DOHH2 (cell line): ENCODE measurements around the gene SWT1.

Source experiments
- H3F3A ChIP-seq: fragments of 200-600 bp; sonication (generic), shearing (Covaris generic); 2 replicates; pipeline ENCODE4 v1.6.0; 2016; ENCODE audit warnings: antibody characterized with exemption, mild to moderate bottlenecking; ENCODE audit not compliant: control insufficient read depth, insufficient read depth
- H3K27ac ChIP-seq: fragments of 200-600 bp; sonication (generic); 2 replicates; pipeline ENCODE4 v1.5.1; 2014; ENCODE audit warnings: low read depth, mild to moderate bottlenecking, low read length, moderate library complexity
- H3K27me3 ChIP-seq: fragments of 200-600 bp; sonication (generic); 2 replicates; pipeline ENCODE4 v1.6.1; 2014; ENCODE audit warnings: mild to moderate bottlenecking, low read length, mixed read lengths; ENCODE audit not compliant: control insufficient read depth
- H3K36me3 ChIP-seq: fragments of 200-600 bp; sonication (generic); 2 replicates; pipeline ENCODE4 v1.6.1; 2014; ENCODE audit warnings: mild to moderate bottlenecking, low read length, moderate library complexity, mixed read lengths; ENCODE audit not compliant: control insufficient read depth
- H3K4me1 ChIP-seq: fragments of 200-600 bp; sonication (generic); 2 replicates; pipeline ENCODE4 v1.6.1; 2014; ENCODE audit warnings: mild to moderate bottlenecking, low read length, mixed read lengths; ENCODE audit not compliant: control insufficient read depth
- H3K4me2 ChIP-seq: fragments of 200-600 bp; sonication (generic); 2 replicates; pipeline ENCODE4 v1.6.0; 2014; ENCODE audit warnings: mild to moderate bottlenecking, low read length, moderate library complexity
- H3K4me3 ChIP-seq: fragments of 200-600 bp; sonication (generic); 2 replicates; pipeline ENCODE4 v1.5.1; 2014; ENCODE audit warnings: mild to moderate bottlenecking, low read length, mixed read lengths
- H3K79me2 ChIP-seq: fragments of 200-600 bp; sonication (generic); 2 replicates; pipeline ENCODE4 v1.6.1; 2014; ENCODE audit warnings: mild to moderate bottlenecking, low read length, mixed read lengths; ENCODE audit not compliant: control insufficient read depth
- H3K9me2 ChIP-seq: fragments of 200-600 bp; sonication (generic); replicated peaks from 2 replicates; pipeline ENCODE4 v1.6.1; 2014; ENCODE audit warnings: mild to moderate bottlenecking, low read length, mixed read lengths; ENCODE audit not compliant: control insufficient read depth
- H3K9me3 ChIP-seq: fragments of 200-600 bp; sonication (generic); 2 replicates; pipeline ENCODE4 v1.6.1; 2014; ENCODE audit warnings: antibody characterized with exemption, low read length, mixed read lengths; ENCODE audit not compliant: control insufficient read depth, insufficient read depth
- H4K20me1 ChIP-seq: fragments of 200-600 bp; sonication (generic); 2 replicates; pipeline ENCODE4 v1.6.0; 2014; ENCODE audit warnings: low read depth, mild to moderate bottlenecking, antibody characterized with exemption, low read length, moderate library complexity; ENCODE audit not compliant: control insufficient read depth, insufficient read depth
- EZH2phosphoT487 ChIP-seq: fragments of 200-600 bp; sonication (generic); IDR thresholded peaks from 2 replicates; pipeline ENCODE4 v1.6.1; 2017; ENCODE audit warnings: borderline replicate concordance, mild to moderate bottlenecking, antibody characterized with exemption, low read length, moderate library complexity, mixed read lengths
- TF ChIP-seq, protein P1 (sequence below): fragments of 200-600 bp; sonication (generic); IDR thresholded peaks from one replicate; pipeline ENCODE4 v1.5.1; 2014; ENCODE audit warnings: antibody characterized with exemption, mild to moderate bottlenecking, low read depth, low read length; ENCODE audit not compliant: poor library complexity, severe bottlenecking

Gene SWT1

DNA sequence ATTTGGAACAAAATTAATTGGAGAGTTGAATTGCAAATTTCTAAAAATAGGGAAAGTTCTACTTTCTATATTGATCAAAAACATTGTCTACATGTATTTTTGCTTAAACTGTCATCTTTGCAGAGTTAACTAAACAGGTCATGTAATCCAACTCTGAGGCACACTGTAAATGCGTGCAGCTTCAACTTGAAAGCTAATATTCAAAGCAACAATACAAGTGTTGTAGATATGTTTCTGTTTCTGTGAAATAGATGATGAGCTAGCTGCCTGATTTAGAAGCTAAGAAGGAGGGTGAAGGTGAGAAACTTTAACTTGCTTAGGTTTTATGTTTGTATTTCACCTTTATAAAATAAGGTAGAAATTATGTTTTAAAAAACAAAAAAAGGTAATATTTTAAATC, 82.9 kb downstream of the SWT1 start:
- no peaks in the 10 kb centered on the region for H4K20me1 ChIP-seq
- no peak overlapping the region for H3K4me2 ChIP-seq
- no peaks in the 10 kb centered on the region for H3K27me3 ChIP-seq
- no peak overlapping the region for H3K4me3 ChIP-seq
- no peaks in the 10 kb centered on the region for H3K4me1 ChIP-seq
- no peaks in the 10 kb centered on the region for H3K9me3 ChIP-seq
- H3K36me3 ChIP-seq, result no peaks in the 10 kb centered on the region
- no peaks in the 10 kb centered on the region for H3K79me2 ChIP-seq
- TF ChIP-seq, protein P1, sequence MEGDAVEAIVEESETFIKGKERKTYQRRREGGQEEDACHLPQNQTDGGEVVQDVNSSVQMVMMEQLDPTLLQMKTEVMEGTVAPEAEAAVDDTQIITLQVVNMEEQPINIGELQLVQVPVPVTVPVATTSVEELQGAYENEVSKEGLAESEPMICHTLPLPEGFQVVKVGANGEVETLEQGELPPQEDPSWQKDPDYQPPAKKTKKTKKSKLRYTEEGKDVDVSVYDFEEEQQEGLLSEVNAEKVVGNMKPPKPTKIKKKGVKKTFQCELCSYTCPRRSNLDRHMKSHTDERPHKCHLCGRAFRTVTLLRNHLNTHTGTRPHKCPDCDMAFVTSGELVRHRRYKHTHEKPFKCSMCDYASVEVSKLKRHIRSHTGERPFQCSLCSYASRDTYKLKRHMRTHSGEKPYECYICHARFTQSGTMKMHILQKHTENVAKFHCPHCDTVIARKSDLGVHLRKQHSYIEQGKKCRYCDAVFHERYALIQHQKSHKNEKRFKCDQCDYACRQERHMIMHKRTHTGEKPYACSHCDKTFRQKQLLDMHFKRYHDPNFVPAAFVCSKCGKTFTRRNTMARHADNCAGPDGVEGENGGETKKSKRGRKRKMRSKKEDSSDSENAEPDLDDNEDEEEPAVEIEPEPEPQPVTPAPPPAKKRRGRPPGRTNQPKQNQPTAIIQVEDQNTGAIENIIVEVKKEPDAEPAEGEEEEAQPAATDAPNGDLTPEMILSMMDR, result no peak
- no peak for TF ChIP-seq EZH2phosphoT487
- H3F3A ChIP-seq, result no peaks in the 10 kb centered on the region
- no peak overlapping the region for H3K27ac ChIP-seq
- H3K9me2 ChIP-seq, result no peaks in the 10 kb centered on the region

DNA sequence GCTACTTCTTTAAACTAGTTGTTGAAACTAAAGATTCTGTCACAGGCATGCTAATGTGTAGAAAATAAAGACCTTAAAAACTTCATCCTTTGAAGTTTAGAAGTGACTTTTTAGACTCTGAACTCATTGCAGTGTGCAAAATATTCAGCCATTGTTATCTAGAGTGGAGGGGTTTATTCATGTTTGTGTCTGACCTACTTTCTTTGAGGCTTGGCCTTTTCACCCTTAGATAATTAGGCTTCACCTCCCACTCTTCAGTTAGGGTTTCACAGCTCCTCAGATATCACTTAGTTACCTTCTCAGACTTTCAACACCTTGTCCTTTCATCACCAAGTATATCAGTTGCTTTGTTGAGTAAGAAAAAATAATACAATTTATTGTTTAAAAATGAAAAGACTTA, 84.2 kb downstream of the SWT1 start:
- no peaks in the 10 kb centered on the region for H3K9me3 ChIP-seq
- H3K36me3 ChIP-seq, result no peaks in the 10 kb centered on the region
- no peaks in the 10 kb centered on the region for H3F3A ChIP-seq
- no peaks in the 10 kb centered on the region for H3K9me2 ChIP-seq
- H3K79me2 ChIP-seq, result no peaks in the 10 kb centered on the region
- H3K4me3 ChIP-seq, result no peak overlapping the region
- no peaks in the 10 kb centered on the region for H3K4me1 ChIP-seq
- H3K4me2 ChIP-seq, result no peak overlapping the region
- H3K27me3 ChIP-seq, result no peaks in the 10 kb centered on the region
- H3K27ac ChIP-seq, result no peak overlapping the region
- TF ChIP-seq EZH2phosphoT487, result no peak
- TF ChIP-seq, protein P1, result no peak
- no peaks in the 10 kb centered on the region for H4K20me1 ChIP-seq

DNA sequence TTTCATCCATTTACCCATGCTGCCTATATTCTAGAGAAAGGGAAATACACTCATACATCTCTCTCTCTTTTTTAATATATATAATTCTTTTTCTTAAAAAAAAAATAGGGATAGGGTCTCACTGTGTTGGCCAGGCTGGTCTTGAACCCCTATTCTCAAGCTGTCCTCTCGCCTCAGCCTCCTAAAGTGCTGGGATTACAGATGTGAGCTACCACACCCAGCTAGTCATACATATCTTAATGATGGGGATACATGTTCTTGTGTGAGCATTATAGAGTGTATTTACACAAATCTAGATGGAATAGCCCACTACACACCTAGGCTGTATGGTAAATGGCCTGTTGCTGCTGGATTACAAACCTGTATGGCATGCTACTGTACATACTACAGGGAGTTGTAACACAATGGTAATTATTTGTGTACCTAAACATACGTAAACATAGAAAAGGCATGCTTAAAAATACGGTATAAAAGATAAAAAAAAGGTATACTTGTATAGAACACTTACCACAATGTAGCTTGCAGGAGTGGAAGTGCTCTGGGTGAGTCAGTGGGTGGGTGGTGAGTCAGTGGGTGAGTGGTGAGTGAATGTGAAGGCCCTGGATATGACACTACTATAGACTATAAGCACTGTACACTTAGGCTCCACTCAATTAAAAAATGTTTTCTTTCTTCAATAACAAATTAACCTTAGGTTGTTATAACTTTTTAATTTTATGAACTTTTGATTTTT, 87.2 kb downstream of the SWT1 start:
- H3F3A ChIP-seq, result no peaks in the 10 kb centered on the region
- H3K27me3 ChIP-seq, result no peaks in the 10 kb centered on the region
- no peak for TF ChIP-seq EZH2phosphoT487
- TF ChIP-seq, protein P1, result no peak
- no peaks in the 10 kb centered on the region for H3K4me1 ChIP-seq
- H3K79me2 ChIP-seq, result no peaks in the 10 kb centered on the region
- no peak overlapping the region for H3K4me2 ChIP-seq
- H3K9me3 ChIP-seq, result no peaks in the 10 kb centered on the region
- no peak overlapping the region for H3K27ac ChIP-seq
- H4K20me1 ChIP-seq, result no peaks in the 10 kb centered on the region
- no peak overlapping the region for H3K4me3 ChIP-seq
- no peaks in the 10 kb centered on the region for H3K36me3 ChIP-seq
- no peaks in the 10 kb centered on the region for H3K9me2 ChIP-seq
